Stomach (tissue), 4 donors: ENCODE data around the gene ALG14.

Source experiments
- CTCF ChIP-seq, 7 experiments: fragments of 450-650 bp in 4 of 7; fragments of 200-600 bp in 3 of 7; sonication (generic) in 3 of 7; IDR thresholded peaks; one replicate each; pipeline ENCODE4 v1.5.1; 2016 to 2019; ENCODE audit warnings: antibody characterized with exemption in 7 of 7, control low read depth in 2 of 7, mild to moderate bottlenecking in 1 of 7
- POLR2A ChIP-seq, 4 donors: fragments of 450-650 bp; IDR thresholded peaks; one replicate each; pipeline ENCODE4 v1.6.1; 2016; ENCODE audit warnings: antibody characterized with exemption in 4 of 4, control low read depth in 2 of 4, mild to moderate bottlenecking in 1 of 4, moderate library complexity in 1 of 4

- TF ChIP-seq CTCF (IDR thresholded peaks at IDR 0.05) (no peak), POLR2A (IDR thresholded peaks at IDR 0.05) (no peak)
Observed at GRCh38 chr1:94969137-94969536, 103.6 kb downstream of the ALG14 start.
